Measurements from ENCODE around the gene TASP1. TPM values are rescaled to one million over a fixed set of nuclear protein-coding genes. Genes with fewer than 3 reads are reported as not detected.
"Not testable (repeated sequence)": the region's sequence is repeated elsewhere in the genome, so short reads cannot be mapped to it uniquely, and the experiment has no call there.

Gene TASP1
- total RNA-seq, 2 donors from 2014 or later, result 5.7 to 13.8 TPM

GRCh38 chr20:13517831-13518230 lies 120.9 kb downstream of the TASP1 start:
- DNase-seq, result no peak
- intact Hi-C loops (cut with DNase I), result no loop called here
- no peak for ATAC-seq

- intact Hi-C loops (cut with DNase I), result no loop called here
- DNase-seq, result no peak
- no peak for ATAC-seq
These were observed 122.8 kb downstream of the TASP1 start for GRCh38 chr20:13515796-13516558.

GRCh38 chr20:13515291-13515690 lies 123.4 kb downstream of the TASP1 start:
- intact Hi-C loops (cut with DNase I), result no loop called here
- DNase-seq (no peak), ATAC-seq (no peak)

GRCh38 chr20:13510837-13511488 lies 127.8 kb downstream of the TASP1 start:
- DNase-seq (no peak), ATAC-seq (peak in 1 of 2 donors; percentile 50)
- intact Hi-C loops (cut with DNase I), result no loop called here

GRCh38 chr20:13507646-13508045 lies 131.1 kb downstream of the TASP1 start:
- intact Hi-C loops (cut with DNase I), result no loop called here
- no peak for ATAC-seq
- no peak for DNase-seq

GRCh38 chr20:13501500-13501899 lies 137.2 kb downstream of the TASP1 start:
- DNase-seq (no peak), ATAC-seq (no peak)
- intact Hi-C loops (cut with DNase I), result no loop called here

- ATAC-seq (no peak), DNase-seq (no peak)
- intact Hi-C loops (cut with DNase I), result no loop called here
These were observed 144.7 kb downstream of the TASP1 start for GRCh38 chr20:13494019-13494418.

GRCh38 chr20:13493143-13493542 lies 145.6 kb downstream of the TASP1 start:
- ATAC-seq, result no peak

GRCh38 chr20:13492001-13492481 lies 146.7 kb downstream of the TASP1 start:
- DNase-seq (peak; percentile 39), ATAC-seq (peak; percentile 80 to 90)
- intact Hi-C loops (cut with DNase I), result no loop called here

More at GRCh38 chr20:13493143-13493542, 145.6 kb downstream of the TASP1 start:
- DNase-seq, result no peak
- intact Hi-C loops (cut with DNase I), result no loop called here

GRCh38 chr20:13487202-13487601 lies 151.5 kb downstream of the TASP1 start:
- intact Hi-C loops (cut with DNase I), result no loop called here
- DNase-seq, result no peak
- ATAC-seq, result no peak

GRCh38 chr20:13486694-13487093 lies 152.0 kb downstream of the TASP1 start:
- no peak for DNase-seq
- intact Hi-C loops (cut with DNase I), result no loop called here
- no peak for ATAC-seq

GRCh38 chr20:13485576-13485975 lies 153.2 kb downstream of the TASP1 start:
- DNase-seq (no peak), ATAC-seq (no peak)
- intact Hi-C loops (cut with DNase I), result no loop called here

GRCh38 chr20:13485019-13485418 lies 153.7 kb downstream of the TASP1 start:
- intact Hi-C loops (cut with DNase I); DNase-seq; ATAC-seq: not testable (repeated sequence)

GRCh38 chr20:13483472-13483871 lies 155.3 kb downstream of the TASP1 start:
- intact Hi-C loops (cut with DNase I); ATAC-seq; DNase-seq: not testable (repeated sequence)

- ATAC-seq (no peak), DNase-seq (no peak)
- intact Hi-C loops (cut with DNase I), result no loop called here
These were observed 160.4 kb downstream of the TASP1 start for GRCh38 chr20:13478366-13478765.

GRCh38 chr20:13474467-13474866 lies 164.3 kb downstream of the TASP1 start:
- ATAC-seq, result no peak
- no peak for DNase-seq
- intact Hi-C loops (cut with DNase I), result no loop called here

- no peak for DNase-seq
- ATAC-seq, result no peak
- intact Hi-C loops (cut with DNase I), result no loop called here
These were observed 169.5 kb downstream of the TASP1 start for GRCh38 chr20:13469262-13469661.

GRCh38 chr20:13468166-13468565 lies 170.6 kb downstream of the TASP1 start:
- intact Hi-C loops (cut with DNase I), result no loop called here
- ATAC-seq (no peak), DNase-seq (no peak)

GRCh38 chr20:13464702-13465101 lies 174.0 kb downstream of the TASP1 start:
- intact Hi-C loops (cut with DNase I), result loop anchor here in 1 of 2 donors (5.0 kb wide), 1 partner anchor 83 kb away; no protein-coding TSS in a partner anchor
- ATAC-seq, result no peak
- DNase-seq, result no peak

- ATAC-seq (no peak), DNase-seq (no peak)
- intact Hi-C loops (cut with DNase I), result loop anchor here in 1 of 2 donors (5.0 kb wide), 1 partner anchor 85 kb away; no protein-coding TSS in a partner anchor
These were observed 176.8 kb downstream of the TASP1 start for GRCh38 chr20:13461849-13462458.
